Skeletal muscle satellite cell (primary cell): ENCODE measurements around the gene MYO3B.
"Not testable (repeated sequence)": the region's sequence is repeated elsewhere in the genome, so short reads cannot be mapped to it uniquely, and the experiment has no call there.

ENCODE experiments used
- H3K27me3 ChIP-seq: 2 replicates; pipeline ENCODE4 v1.7.0; 2013; ENCODE audit warnings: low read length; ENCODE audit not compliant: control insufficient read depth, insufficient read depth
- H3K36me3 ChIP-seq: 2 replicates; pipeline ENCODE4 v1.7.0; 2013; ENCODE audit warnings: mild to moderate bottlenecking, control low read depth, low read length; ENCODE audit not compliant: insufficient read depth
- H3K4me1 ChIP-seq: 2 replicates; pipeline ENCODE4 v1.7.0; 2013; ENCODE audit warnings: low read length; ENCODE audit not compliant: control insufficient read depth, insufficient read depth
- H3K4me2 ChIP-seq: 2 replicates; pipeline ENCODE4 v1.7.0; 2013; ENCODE audit warnings: mild to moderate bottlenecking, low read length
- H3K4me3 ChIP-seq: 2 replicates; pipeline ENCODE4 v1.7.0; 2013; ENCODE audit warnings: low read length
- H3K9ac ChIP-seq: 2 replicates; pipeline ENCODE4 v1.7.0; 2013; ENCODE audit warnings: mild to moderate bottlenecking, low read depth, low read length, moderate library complexity
- H3K9me3 ChIP-seq: replicated peaks from 2 replicates; pipeline ENCODE4 v1.7.0; 2013; ENCODE audit warnings: mild to moderate bottlenecking, control low read depth, low read length

The MYO3B gene

DNA sequence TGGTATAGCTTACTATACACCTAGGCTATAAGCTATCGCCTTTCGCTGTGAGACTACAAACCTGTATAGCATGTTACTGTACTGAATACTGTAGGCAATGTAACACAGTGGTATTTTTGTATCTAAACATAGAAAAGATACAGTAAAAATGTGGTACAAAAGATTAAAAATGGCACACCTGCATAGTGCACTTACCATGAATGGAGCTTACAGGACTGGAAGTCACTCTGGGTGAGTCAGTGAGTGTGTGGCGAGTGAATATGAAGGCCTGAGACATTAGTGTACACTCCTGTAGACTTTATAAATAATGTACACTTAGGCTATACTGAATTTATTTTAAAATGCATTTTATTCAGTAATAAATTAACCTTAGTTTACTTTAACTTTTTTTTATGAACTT lies 279.0 kb downstream of the MYO3B start:
- H3K4me3 ChIP-seq = no peak overlapping the region
- no peak overlapping the region for H3K9ac ChIP-seq
- peaks cover 2% of the 10 kb centered on the region for H3K27me3 ChIP-seq
- H3K4me1 ChIP-seq = no peaks in the 10 kb centered on the region
- no peaks in the 10 kb centered on the region for H3K9me3 ChIP-seq
- H3K36me3 ChIP-seq = no peaks in the 10 kb centered on the region
- H3K4me2 ChIP-seq = no peak overlapping the region

DNA sequence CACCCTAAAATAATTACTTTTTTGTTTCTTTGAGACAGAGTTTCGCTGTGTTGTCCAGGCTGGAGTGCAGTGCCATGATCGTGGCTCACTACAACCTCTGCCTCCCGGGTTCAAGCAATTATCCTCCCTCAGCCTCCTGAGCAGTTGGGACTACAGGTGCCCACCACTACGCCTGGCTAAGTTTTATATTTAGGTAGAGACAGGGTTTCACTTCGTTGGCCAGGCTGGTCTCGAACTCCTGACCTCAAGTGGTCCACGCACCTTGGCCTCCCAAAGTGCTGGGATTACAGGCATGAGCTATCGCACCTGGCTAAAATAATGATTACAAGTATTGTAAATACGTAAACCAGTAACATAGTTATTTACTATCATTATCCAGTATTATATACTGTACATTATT lies 279.8 kb downstream of the MYO3B start:
- Histone ChIP-seq H3K9ac (no peak overlapping the region), H3K4me1 (no peaks in the 10 kb centered on the region), H3K27me3 (peaks cover 8% of the 10 kb centered on the region), H3K4me2 (no peak overlapping the region), H3K36me3 (no peaks in the 10 kb centered on the region), H3K4me3 (no peak overlapping the region), H3K9me3 (no peaks in the 10 kb centered on the region)

DNA sequence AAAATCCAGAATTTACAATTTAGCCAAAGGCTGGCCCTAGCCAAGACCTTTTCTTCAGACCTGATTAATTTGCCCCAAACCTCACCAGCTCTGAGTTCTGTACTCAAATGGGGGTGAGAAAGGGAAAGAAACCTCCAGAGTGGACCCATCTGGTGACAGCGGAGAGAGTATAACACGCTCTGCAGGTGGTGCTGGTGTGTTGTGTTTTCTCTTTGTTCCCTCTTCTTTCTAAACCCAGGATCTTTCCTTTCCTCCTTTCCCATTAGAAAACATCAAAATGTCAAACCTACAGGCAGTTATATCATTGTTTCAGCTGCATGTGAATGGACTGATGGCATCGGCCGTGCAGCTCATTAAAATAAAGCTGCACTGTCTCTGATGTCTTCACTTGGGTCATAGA lies 283.9 kb downstream of the MYO3B start:
- H3K27me3 ChIP-seq = peaks cover 8% of the 10 kb centered on the region
- no peak overlapping the region for H3K9ac ChIP-seq
- H3K4me1 ChIP-seq = no peaks in the 10 kb centered on the region
- H3K9me3 ChIP-seq = no peaks in the 10 kb centered on the region
- no peak overlapping the region for H3K4me2 ChIP-seq
- H3K4me3 ChIP-seq = no peak overlapping the region
- H3K36me3 ChIP-seq = no peaks in the 10 kb centered on the region

DNA sequence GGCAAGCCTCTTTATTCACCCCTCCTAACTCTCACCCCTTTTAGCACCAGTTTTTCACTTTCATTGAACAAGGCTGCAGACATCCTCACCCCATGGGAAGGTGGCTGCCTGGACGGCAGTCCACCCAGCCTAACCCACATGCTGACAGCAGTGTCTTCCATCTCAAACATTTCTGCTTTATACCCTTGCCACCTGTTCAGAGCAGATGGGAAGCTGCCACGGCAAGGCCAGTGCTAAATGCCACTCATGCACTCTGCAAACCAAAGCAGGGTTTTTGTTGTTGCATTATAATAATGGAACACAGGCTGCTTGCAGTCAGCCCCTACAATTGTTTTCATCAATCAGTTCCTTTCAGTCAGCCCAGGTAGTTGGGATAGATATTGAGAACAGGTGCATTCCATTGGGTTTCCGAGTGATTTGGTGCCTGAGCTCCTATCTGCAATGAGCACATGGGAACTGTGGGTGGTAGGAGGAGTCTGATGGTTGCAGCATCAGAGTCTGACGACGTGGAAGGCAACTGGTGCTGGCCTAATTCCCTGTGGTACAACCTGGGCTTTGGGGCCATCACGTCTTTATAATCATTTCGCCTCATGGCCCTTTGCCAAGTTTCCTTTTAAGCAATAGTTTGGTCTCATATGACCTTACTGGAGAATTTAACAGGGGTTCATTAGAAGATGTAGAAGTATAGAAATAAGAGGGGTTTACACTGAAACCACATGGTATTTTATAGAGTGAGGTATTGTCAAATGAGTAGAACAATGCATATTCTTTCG lies 284.7 kb downstream of the MYO3B start:
- no peak overlapping the region for H3K4me3 ChIP-seq
- H3K27me3 ChIP-seq = peaks cover 8% of the 10 kb centered on the region
- no peaks in the 10 kb centered on the region for H3K36me3 ChIP-seq
- no peak overlapping the region for H3K4me2 ChIP-seq
- H3K9me3 ChIP-seq = no peaks in the 10 kb centered on the region
- H3K9ac ChIP-seq = no peak overlapping the region
- no peaks in the 10 kb centered on the region for H3K4me1 ChIP-seq

DNA sequence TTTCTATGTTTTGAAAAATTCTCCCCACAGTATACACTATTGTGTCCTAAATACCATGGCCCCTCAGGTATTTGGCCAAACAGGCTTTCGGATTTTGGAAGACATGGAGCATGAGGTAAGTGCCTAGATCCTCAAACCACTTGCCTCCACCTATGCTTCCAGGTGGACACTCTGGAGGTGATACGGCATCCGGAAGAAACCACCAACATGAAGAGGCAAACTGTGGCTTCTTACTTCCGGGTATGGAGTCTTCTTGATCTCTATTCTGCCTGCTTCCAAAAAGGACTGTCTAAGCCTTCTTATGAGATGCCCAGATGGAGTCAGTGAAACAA lies 285.2 kb downstream of the MYO3B start:
- Histone ChIP-seq H3K4me1 (no peaks in the 10 kb centered on the region), H3K27me3 (peaks cover 8% of the 10 kb centered on the region), H3K36me3 (no peaks in the 10 kb centered on the region), H3K9me3 (no peaks in the 10 kb centered on the region), H3K4me2 (no peak overlapping the region), H3K4me3 (no peak overlapping the region), H3K9ac (no peak overlapping the region)

DNA sequence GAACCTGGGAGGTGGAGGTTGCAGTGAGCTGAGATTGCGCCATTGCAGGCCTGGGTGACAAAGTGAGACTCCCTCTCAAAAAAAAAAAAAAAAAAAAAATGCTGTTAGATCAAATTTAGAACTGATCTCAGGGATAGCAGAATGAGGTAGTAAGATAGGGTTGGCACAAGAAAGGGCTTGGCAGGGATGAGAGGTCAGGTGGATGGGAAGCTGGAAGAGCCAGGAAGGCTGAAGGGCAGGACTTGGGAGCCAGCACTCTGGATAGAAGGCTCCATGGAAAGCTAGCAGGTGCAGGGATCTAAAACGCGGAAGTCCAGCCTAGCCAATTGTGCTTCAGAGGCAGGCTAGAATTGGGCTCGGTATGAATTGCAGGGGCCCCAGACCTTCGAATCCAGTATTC lies 286.3 kb downstream of the MYO3B start:
- Histone ChIP-seq H3K4me3 (no peak overlapping the region), H3K36me3 (no peaks in the 10 kb centered on the region), H3K9ac (no peak overlapping the region), H3K4me1 (no peaks in the 10 kb centered on the region), H3K27me3 (peaks cover 8% of the 10 kb centered on the region), H3K4me2 (no peak overlapping the region), H3K9me3 (no peaks in the 10 kb centered on the region)

DNA sequence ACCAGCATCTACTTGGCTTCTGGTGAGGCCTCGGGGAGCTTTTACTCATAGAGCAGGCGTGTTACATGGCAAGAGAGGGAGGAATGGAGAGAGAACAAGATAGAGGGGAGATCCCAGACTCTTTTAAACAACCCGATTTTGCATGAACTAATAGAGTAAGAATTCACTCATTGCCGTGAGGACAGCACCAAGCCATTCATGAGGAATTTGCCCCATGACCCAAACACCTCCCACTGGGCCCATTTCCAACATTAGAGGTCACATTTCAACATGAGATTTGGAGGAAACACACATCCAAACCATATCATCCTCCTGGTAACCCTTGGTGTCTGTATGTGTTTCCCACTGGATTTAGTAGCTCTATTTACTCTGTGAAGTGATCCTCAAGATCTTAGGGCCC lies 287.3 kb downstream of the MYO3B start:
- no peak overlapping the region for H3K4me3 ChIP-seq
- no peak overlapping the region for H3K9ac ChIP-seq
- no peaks in the 10 kb centered on the region for H3K4me1 ChIP-seq
- peaks cover 8% of the 10 kb centered on the region for H3K27me3 ChIP-seq
- H3K36me3 ChIP-seq = no peaks in the 10 kb centered on the region
- no peaks in the 10 kb centered on the region for H3K9me3 ChIP-seq
- no peak overlapping the region for H3K4me2 ChIP-seq

DNA sequence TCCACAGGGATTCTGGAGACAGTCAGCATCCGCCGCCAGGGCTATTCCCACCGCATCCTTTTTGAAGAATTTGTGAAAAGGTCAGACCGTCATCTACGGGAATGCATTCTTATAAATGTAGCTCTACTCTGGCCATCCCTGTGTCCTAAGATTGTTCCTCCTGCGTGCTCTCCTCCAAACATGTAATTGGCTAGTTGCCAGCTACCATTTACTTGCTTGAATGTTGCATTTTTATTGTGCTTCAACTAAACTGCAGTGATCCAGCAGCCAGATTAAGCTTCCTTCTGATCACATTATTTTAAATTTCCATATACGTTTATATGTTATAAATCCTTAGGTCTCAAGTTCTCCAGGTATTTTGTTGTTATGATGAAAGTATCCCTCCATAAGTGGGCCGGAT lies 288.7 kb downstream of the MYO3B start:
- H3K36me3 ChIP-seq = no peaks in the 10 kb centered on the region
- no peak overlapping the region for H3K4me3 ChIP-seq
- H3K9me3 ChIP-seq = no peaks in the 10 kb centered on the region
- peaks cover 8% of the 10 kb centered on the region for H3K27me3 ChIP-seq
- H3K9ac ChIP-seq = no peak overlapping the region
- H3K4me2 ChIP-seq = no peak overlapping the region
- H3K4me1 ChIP-seq = no peaks in the 10 kb centered on the region

DNA sequence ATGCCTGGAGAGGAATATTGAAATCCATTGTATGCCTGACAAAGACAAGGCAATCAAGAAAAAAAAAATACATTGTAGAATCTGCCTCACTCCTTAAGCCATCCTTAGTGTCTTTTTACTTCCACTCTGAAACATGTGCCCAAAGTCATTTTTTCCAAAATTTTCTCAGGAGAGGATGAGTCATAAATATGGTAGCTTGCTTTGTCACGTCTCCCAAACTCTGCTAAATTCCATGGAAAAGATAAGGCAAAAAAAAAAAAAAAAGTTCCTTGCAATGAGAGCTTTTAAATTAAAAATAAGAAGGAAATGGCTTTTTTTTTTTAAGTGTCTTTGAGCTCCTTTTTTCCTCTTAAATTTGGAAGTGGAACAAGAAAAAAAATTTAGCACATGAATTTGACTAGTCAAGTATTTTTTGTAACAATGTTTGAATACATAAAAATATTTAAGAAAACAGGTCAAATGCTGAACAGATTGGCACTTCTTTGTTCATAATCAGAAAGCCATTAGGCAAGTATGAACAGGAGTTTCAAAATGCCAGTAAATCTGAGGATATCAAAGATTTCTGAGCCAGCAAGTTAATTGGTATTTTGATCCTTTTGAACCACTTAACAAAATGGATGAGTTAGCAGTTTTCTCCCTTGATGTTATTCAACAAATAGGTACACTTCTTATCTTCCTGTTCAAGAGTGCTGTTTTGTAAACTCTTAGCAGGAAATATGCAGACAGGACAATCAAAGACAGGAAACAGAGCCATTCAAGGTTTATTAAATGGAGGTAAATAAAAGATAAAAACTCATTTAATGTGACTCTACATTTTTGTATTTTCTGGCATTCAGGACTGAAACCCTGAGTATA lies 289.8 kb downstream of the MYO3B start:
- Histone ChIP-seq H3K4me3 (no peak overlapping the region), H3K9ac (no peak overlapping the region), H3K4me2 (no peak overlapping the region), H3K36me3 (no peaks in the 10 kb centered on the region), H3K27me3 (no peaks in the 10 kb centered on the region), H3K9me3 (no peaks in the 10 kb centered on the region), H3K4me1 (no peaks in the 10 kb centered on the region)

DNA sequence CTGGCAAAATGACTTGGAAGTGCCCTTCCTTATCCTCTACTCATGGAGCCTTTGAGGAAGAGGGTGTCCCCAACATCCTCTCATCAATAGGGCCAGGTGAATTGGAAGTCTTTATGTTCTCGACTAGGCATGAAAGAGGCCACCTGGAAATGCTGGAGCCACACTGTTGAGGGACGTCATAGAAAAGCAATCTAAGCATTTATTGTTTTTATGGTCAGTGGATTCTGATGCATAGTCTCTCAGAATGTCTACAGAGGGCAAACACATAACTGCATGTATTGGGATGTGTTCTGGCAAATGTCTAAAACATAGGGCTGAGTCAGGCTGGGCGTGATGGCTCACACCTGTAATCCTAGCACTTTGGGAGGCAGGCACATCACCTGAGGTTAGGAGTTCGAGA lies 290.6 kb downstream of the MYO3B start:
- Histone ChIP-seq H3K9me3 (no peaks in the 10 kb centered on the region), H3K4me2 (no peak overlapping the region), H3K4me3 (no peak overlapping the region), H3K4me1 (no peaks in the 10 kb centered on the region), H3K9ac (no peak overlapping the region), H3K27me3 (no peaks in the 10 kb centered on the region), H3K36me3 (no peaks in the 10 kb centered on the region)

DNA sequence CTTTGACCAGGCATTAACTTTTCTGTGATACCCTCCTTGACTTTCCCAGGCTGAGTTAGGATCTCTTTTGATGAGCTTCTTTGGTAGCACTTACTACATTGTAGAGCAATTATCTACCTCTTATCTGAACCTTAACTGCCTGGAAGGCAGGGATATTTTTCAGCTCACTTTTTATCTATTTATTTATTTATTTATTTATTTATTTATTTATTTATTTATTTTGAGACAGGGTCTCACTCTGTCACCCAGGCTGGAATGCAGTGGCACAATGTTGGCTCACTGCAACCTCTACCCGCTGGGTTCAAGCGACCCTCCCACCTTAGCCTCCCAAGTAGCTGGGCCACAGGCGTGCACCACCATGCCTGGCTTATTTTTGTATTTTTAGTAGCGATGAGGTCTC lies 294.6 kb downstream of the MYO3B start:
- not testable (repeated sequence) for H3K36me3 ChIP-seq, H3K9me3 ChIP-seq, H3K9ac ChIP-seq, H3K4me3 ChIP-seq, H3K27me3 ChIP-seq, H3K4me2 ChIP-seq, H3K4me1 ChIP-seq

DNA sequence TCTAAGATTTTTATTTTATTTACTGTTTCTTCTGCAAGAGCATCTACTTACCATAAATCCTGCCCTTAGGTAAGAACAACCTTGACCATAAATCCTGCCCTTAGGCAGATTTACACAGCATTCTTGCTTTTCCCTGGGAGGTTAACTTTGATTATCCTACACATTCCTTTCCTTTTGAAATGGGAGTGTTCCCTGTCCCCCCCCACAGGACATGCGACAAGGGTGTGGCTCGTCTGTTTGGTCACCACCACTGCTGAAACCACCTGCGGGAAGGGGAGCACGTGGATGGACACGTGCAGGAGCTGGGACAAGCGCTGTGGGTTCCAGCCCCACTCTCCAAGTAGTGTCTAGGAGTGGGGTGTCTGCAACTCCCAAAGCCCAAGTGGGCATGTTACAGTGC lies 297.9 kb downstream of the MYO3B start:
- Histone ChIP-seq H3K27me3 (peaks cover 3% of the 10 kb centered on the region), H3K9ac (no peak overlapping the region), H3K4me2 (no peak overlapping the region), H3K36me3 (no peaks in the 10 kb centered on the region), H3K4me3 (no peak overlapping the region), H3K9me3 (no peaks in the 10 kb centered on the region), H3K4me1 (no peaks in the 10 kb centered on the region)
